Brain microvascular endothelial cell (primary cell): ENCODE measurements around the gene NTRK3.

Experiments used
- DNase-seq: peaks from one replicate; pipeline ENCODE4 v3.0.0-alpha.2; 2020
- H3K27ac ChIP-seq: fragments of 250-450 bp; sonication (Bioruptor Pico); 2 replicates; pipeline ENCODE4 v1.5.1; 2020; ENCODE audit warnings: mild to moderate bottlenecking, moderate library complexity
- H3K27me3 ChIP-seq: fragments of 250-450 bp; sonication (Bioruptor Pico); replicated peaks from 2 replicates; pipeline ENCODE4 v1.5.1; 2020; ENCODE audit warnings: mild to moderate bottlenecking
- H3K36me3 ChIP-seq: fragments of 250-450 bp; sonication (Bioruptor Pico); replicated peaks from 2 replicates; pipeline ENCODE4 v1.5.1; 2020; ENCODE audit warnings: mild to moderate bottlenecking
- H3K4me3 ChIP-seq: 2 replicates; pipeline ENCODE4 v1.5.1; 2011; ENCODE audit warnings: low read depth, mild to moderate bottlenecking, control low read depth, low read length, moderate library complexity
- CTCF ChIP-seq: IDR thresholded peaks from 2 replicates; pipeline ENCODE4 v1.5.1; 2011; ENCODE audit warnings: low read depth, mild to moderate bottlenecking, moderate library complexity, low read length, control low read depth, inconsistent platforms; ENCODE audit errors: missing control alignments
- in situ Hi-C: cut with HindIII; loops from 2 replicates; pipeline ENCODE4 v1.10.0; 2017; ENCODE audit warnings: low sequenced_read_pairs, low pct_ligation_motif_present

Gene NTRK3

GRCh38 chr15:88090481-88091011 is 166.0 kb downstream of the NTRK3 start:
- Histone ChIP-seq H3K27me3 (no peaks in the 10 kb centered on the region), H3K27ac (no peak overlapping the region), H3K4me3 (no peak overlapping the region), H3K36me3 (no peaks in the 10 kb centered on the region)
- no peak for DNase-seq
- in situ Hi-C loops, result no loop called here
- TF ChIP-seq CTCF, result no peak

GRCh38 chr15:88089731-88090130 is 166.8 kb downstream of the NTRK3 start:
- no peak for TF ChIP-seq CTCF
- H3K27me3 ChIP-seq, result no peaks in the 10 kb centered on the region
- H3K27ac ChIP-seq, result no peak overlapping the region
- H3K36me3 ChIP-seq, result no peaks in the 10 kb centered on the region
- in situ Hi-C loops, result no loop called here
- H3K4me3 ChIP-seq, result no peak overlapping the region
- DNase-seq, result no peak

- no peak overlapping the region for H3K27ac ChIP-seq
- TF ChIP-seq CTCF, result no peak
- H3K4me3 ChIP-seq, result no peak overlapping the region
- no peak for DNase-seq
- in situ Hi-C loops, result no loop called here
- H3K27me3 ChIP-seq, result no peaks in the 10 kb centered on the region
- H3K36me3 ChIP-seq, result no peaks in the 10 kb centered on the region
Observed at GRCh38 chr15:88089024-88089620, 167.4 kb downstream of the NTRK3 start.

GRCh38 chr15:88083811-88084760 is 172.5 kb downstream of the NTRK3 start:
- in situ Hi-C loops, result no loop called here
- H3K27ac ChIP-seq, result no peak overlapping the region
- no peaks in the 10 kb centered on the region for H3K36me3 ChIP-seq
- no peaks in the 10 kb centered on the region for H3K27me3 ChIP-seq
- TF ChIP-seq CTCF, result no peak
- H3K4me3 ChIP-seq, result no peak overlapping the region
- no peak for DNase-seq

GRCh38 chr15:88080616-88081015 is 175.9 kb downstream of the NTRK3 start:
- no peak for TF ChIP-seq CTCF
- in situ Hi-C loops, result no loop called here

More at GRCh38 chr15:88080616-88081015, 175.9 kb downstream of the NTRK3 start:
- Histone ChIP-seq H3K27ac (no peak overlapping the region), H3K36me3 (no peaks in the 10 kb centered on the region), H3K4me3 (no peak overlapping the region), H3K27me3 (no peaks in the 10 kb centered on the region)
- no peak for DNase-seq
